Measurements from ENCODE around the gene TCF7L1. TPM values are rescaled to one million over a fixed set of nuclear protein-coding genes. Genes with fewer than 3 reads are reported as not detected.

TCF7L1 gene
- total RNA-seq, 1 experiment from 2014 or later = 3.0 TPM

DNA sequence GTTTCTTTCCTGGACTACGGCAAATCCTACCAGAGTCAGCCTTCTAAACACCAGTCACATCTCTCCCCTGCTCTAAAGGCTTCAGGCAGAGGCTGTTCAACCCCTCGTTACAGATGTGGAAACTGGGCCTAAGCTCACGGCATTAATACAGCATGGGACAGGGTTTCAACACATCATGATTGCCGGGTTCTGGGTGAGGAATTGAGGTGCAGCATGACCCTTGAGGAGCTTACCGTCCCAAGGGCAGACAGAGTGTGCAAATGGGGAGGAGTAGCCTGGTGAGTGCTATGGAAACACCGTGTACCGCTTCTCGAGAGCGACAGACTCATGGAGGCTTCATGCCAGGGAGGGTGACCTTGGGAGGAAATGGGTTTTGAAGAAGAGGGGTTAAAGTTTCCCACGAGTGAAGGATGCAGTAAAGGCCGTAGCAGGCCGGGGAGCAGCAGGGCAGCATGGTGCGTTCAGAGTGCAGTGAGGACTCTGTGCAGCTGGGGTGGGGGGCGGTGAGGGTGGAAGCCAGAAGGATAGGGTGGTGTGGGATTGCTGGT is 143.5 kb downstream of the TCF7L1 start:
- no TSS peak for BruUV-seq (replicated peaks)

DNA sequence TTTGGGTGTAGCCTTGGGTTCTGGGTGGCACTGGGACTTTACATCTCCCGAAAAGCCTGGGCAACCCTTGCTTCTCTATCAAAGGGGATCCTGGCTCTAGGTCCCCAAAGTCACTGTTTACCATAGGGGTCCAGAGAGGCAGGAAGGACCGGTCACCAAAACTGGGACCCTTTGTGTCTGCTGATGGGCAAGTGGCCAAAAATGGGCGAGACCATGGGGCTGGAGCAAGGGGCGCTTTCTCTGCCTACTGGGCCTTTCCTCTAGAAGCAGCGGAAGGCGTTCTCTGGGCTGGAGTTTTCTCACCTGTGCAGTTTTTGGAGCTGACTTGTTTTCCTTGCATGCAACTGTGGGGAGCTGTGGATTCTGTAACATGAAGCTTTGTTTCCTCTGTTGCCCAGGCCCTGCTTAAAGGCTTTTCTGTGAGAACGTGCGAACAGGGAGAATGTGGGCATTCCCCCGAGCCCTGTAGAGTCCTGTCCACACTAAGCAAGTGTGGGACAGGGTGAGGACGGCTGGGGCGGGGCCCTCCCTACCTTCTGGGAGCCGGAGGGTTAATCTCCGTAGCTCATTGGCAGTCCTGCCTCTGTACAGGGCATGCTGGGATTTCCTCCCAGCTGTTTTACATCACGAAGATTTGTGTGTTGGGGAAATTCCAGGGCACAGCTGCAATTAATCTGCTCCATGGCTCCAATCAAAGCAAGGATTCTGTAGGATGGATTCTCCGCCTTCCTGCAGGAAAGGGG is 144.4 kb downstream of the TCF7L1 start:
- intact Hi-C loops (cut with micrococcal nuclease; ENCODE audit: unreplicated experiment) = no loop called here
- no peak for DNase-seq
- H3K27me3 Mint-ChIP-seq (ENCODE audit: unreplicated experiment) = no peaks in the 10 kb centered on the region
- TF ChIP-seq, protein P1, sequence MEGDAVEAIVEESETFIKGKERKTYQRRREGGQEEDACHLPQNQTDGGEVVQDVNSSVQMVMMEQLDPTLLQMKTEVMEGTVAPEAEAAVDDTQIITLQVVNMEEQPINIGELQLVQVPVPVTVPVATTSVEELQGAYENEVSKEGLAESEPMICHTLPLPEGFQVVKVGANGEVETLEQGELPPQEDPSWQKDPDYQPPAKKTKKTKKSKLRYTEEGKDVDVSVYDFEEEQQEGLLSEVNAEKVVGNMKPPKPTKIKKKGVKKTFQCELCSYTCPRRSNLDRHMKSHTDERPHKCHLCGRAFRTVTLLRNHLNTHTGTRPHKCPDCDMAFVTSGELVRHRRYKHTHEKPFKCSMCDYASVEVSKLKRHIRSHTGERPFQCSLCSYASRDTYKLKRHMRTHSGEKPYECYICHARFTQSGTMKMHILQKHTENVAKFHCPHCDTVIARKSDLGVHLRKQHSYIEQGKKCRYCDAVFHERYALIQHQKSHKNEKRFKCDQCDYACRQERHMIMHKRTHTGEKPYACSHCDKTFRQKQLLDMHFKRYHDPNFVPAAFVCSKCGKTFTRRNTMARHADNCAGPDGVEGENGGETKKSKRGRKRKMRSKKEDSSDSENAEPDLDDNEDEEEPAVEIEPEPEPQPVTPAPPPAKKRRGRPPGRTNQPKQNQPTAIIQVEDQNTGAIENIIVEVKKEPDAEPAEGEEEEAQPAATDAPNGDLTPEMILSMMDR (IDR thresholded peaks at IDR 0.05; ENCODE audit: unreplicated experiment) = no peak
- H3K4me3 Mint-ChIP-seq (ENCODE audit: low read depth, unreplicated experiment) = no peak overlapping the region
- no peaks in the 10 kb centered on the region for H3K4me1 Mint-ChIP-seq (ENCODE audit: low read depth, unreplicated experiment)
- CTCF ChIA-PET = no interaction called here
- no peaks in the 10 kb centered on the region for H3K36me3 Mint-ChIP-seq (ENCODE audit: insufficient read depth, unreplicated experiment)
- no peak overlapping the region for H3K27ac Mint-ChIP-seq (ENCODE audit: unreplicated experiment)
- no TSS peak for BruUV-seq (replicated peaks)
- no peaks in the 10 kb centered on the region for H3K9me3 Mint-ChIP-seq (ENCODE audit: low read depth, unreplicated experiment)

More for the DNA sequence above, 143.5 kb downstream of the TCF7L1 start:
- no peaks in the 10 kb centered on the region for H3K4me1 Mint-ChIP-seq (ENCODE audit: low read depth, unreplicated experiment)
- CTCF ChIA-PET = interaction anchor here (0.5 kb wide), 1 partner anchor 300 kb away, joined by 4 read pairs; no protein-coding TSS in a partner anchor
- no peaks in the 10 kb centered on the region for H3K36me3 Mint-ChIP-seq (ENCODE audit: insufficient read depth, unreplicated experiment)
- H3K4me3 Mint-ChIP-seq (ENCODE audit: low read depth, unreplicated experiment) = no peak overlapping the region
- H3K27me3 Mint-ChIP-seq (ENCODE audit: unreplicated experiment) = no peaks in the 10 kb centered on the region
- no peak overlapping the region for H3K27ac Mint-ChIP-seq (ENCODE audit: unreplicated experiment)
- intact Hi-C loops (cut with micrococcal nuclease; ENCODE audit: unreplicated experiment) = no loop called here
- TF ChIP-seq, protein P1 (IDR thresholded peaks at IDR 0.05; ENCODE audit: unreplicated experiment) = no peak
- no peaks in the 10 kb centered on the region for H3K9me3 Mint-ChIP-seq (ENCODE audit: low read depth, unreplicated experiment)
- no peak for DNase-seq

DNA sequence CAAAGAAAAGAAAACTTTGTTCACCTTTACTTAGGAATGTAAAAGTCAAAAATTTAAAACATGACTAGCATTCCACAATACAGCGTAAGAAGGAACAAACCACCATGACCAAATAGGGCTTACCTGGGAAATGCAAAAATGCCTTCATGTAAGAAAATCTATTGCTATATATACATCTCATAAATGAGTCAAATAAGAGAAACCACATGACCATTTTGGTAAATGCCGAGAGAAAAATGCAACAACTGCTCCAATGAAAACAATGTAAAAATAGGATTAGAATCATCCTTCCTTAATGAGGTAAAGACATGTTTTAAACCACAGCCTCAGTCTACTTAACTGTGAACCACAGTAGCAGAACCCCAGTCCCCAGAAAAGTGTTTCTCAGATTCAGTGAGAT is 145.2 kb downstream of the TCF7L1 start:
- no peaks in the 10 kb centered on the region for H3K9me3 Mint-ChIP-seq (ENCODE audit: low read depth, unreplicated experiment)
- no peaks in the 10 kb centered on the region for H3K36me3 Mint-ChIP-seq (ENCODE audit: insufficient read depth, unreplicated experiment)
- no peak overlapping the region for H3K4me3 Mint-ChIP-seq (ENCODE audit: low read depth, unreplicated experiment)
- CTCF ChIA-PET = no interaction called here
- no peaks in the 10 kb centered on the region for H3K4me1 Mint-ChIP-seq (ENCODE audit: low read depth, unreplicated experiment)
- no peak for DNase-seq
- TF ChIP-seq, protein P1 (IDR thresholded peaks at IDR 0.05; ENCODE audit: unreplicated experiment) = no peak
- no TSS peak for BruUV-seq (replicated peaks)
- no peaks in the 10 kb centered on the region for H3K27me3 Mint-ChIP-seq (ENCODE audit: unreplicated experiment)
- H3K27ac Mint-ChIP-seq (ENCODE audit: unreplicated experiment) = no peak overlapping the region
- intact Hi-C loops (cut with micrococcal nuclease; ENCODE audit: unreplicated experiment) = no loop called here

DNA sequence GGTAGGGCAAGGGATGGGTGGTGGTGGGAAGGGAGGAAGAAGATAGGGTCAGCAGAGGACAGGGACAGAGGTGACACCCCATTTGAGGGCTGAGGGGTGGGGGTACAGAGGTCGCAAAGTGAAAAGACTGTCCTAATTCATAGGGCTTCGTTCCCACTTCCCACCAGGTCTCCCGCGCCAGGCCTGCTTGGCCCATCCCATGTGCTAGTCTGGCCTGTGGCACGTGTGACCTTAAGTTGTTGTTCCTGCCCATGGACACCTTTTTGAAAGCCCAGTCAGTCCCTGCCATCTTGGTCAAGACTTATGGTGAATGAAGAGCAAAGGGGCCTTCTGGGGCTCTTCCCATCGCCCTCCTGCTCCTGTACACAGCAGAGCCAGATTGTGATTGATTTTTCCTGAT is 148.4 kb downstream of the TCF7L1 start:
- Mint-ChIP-seq H3K4me1 (ENCODE audit: low read depth, unreplicated experiment) (peaks cover 9% of the 10 kb centered on the region), H3K9me3 (ENCODE audit: low read depth, unreplicated experiment) (no peaks in the 10 kb centered on the region), H3K4me3 (ENCODE audit: low read depth, unreplicated experiment) (no peak overlapping the region), H3K36me3 (ENCODE audit: insufficient read depth, unreplicated experiment) (no peaks in the 10 kb centered on the region), H3K27ac (ENCODE audit: unreplicated experiment) (no peak overlapping the region), H3K27me3 (ENCODE audit: unreplicated experiment) (no peaks in the 10 kb centered on the region)
- intact Hi-C loops (cut with micrococcal nuclease; ENCODE audit: unreplicated experiment) = no loop called here
- no peak for DNase-seq
- TF ChIP-seq, protein P1 (IDR thresholded peaks at IDR 0.05; ENCODE audit: unreplicated experiment) = no peak
- CTCF ChIA-PET = no interaction called here
- no TSS peak for BruUV-seq (replicated peaks)

Measured in Calu3 (cell line).